Tibial nerve (tissue), 4 donors: Measurements from ENCODE around the gene GPHN.

Experiments
- CTCF ChIP-seq, 5 experiments: fragments of 200-600 bp in 3 of 5; fragments of 450-650 bp in 2 of 5; sonication (generic) in 3 of 5; IDR thresholded peaks; one replicate each; pipeline ENCODE4 v1.5.1; 2016 to 2019; ENCODE audit warnings: antibody characterized with exemption in 5 of 5, mild to moderate bottlenecking in 3 of 5, moderate library complexity in 2 of 5
- EP300 ChIP-seq, 2 donors: sonication (generic); formaldehyde crosslinking; IDR thresholded peaks; one replicate each; pipeline ENCODE4 v1.6.1; 2017; ENCODE audit warnings: antibody characterized with exemption in 2 of 2, mild to moderate bottlenecking in 1 of 2
- POLR2A ChIP-seq, 2 donors: fragments of 450-650 bp; IDR thresholded peaks; one replicate each; pipeline ENCODE4 v1.6.1; 2017; ENCODE audit warnings: antibody characterized with exemption in 2 of 2, mild to moderate bottlenecking in 2 of 2, moderate library complexity in 2 of 2

DNA sequence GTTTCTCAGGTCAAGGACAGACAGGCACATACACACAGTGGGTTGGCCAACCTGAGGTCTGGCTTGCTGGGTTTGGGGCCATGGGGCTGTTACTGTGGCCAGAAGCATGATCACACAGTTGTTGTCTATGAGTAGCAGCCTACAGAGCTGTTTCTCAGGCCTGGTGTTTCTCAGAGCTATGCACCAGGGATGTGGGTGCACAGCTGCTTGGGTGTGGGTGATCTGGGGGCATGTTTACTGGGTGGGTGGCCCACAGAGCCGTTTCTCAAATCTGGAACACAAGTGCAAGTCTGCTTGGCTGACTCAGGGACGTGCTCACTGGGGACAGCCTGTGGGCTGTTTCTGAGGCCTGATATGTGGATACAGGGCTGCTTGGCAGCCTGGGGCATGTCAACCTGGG lies 710.2 kb downstream of the GPHN start:
- TF ChIP-seq CTCF (IDR thresholded peaks at IDR 0.05) (no peak), EP300 (IDR thresholded peaks at IDR 0.05) (no peak), POLR2A (IDR thresholded peaks at IDR 0.05) (no peak)
